GM12865 (cell line): ENCODE data around the gene TMX2.

Source experiments
- DNase-seq: peaks from one replicate; pipeline ENCODE4 v3.0.0; 2010; ENCODE audit warnings: low read depth
- H3K4me3 ChIP-seq: 2 replicates; pipeline ENCODE4 v1.5.1; 2011; ENCODE audit warnings: mild to moderate bottlenecking, low read depth, low read length, control low read depth
- TF ChIP-seq, protein P1 (sequence below): IDR thresholded peaks from 2 replicates; pipeline ENCODE4 v1.5.1; 2011; ENCODE audit warnings: low read length, control low read depth, low read depth, inconsistent platforms; ENCODE audit not compliant: insufficient read depth; ENCODE audit errors: missing control alignments

Gene TMX2

DNA sequence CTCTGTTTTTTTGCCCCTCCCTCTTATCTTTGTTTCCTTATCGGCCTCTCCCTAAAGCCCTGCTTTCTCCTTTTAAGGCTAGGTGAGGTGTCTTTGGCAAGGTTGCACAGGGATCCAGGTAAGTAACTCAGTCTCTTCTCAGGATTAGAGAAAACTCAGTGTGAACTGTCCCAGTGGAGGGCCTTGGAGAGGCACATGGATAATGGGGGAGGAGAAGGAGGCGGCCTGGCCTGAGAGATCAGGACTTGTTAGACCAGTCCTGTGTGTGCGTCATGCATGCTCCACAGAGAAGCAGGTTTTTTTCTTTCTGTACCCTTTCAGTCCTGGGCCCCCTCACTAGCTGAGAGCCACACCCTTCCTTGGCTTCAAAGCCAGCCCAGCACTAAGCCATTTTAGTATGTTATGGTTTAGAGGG, 69.1 kb downstream of the TMX2 start:
- no peak for DNase-seq
- no peak overlapping the region for H3K4me3 ChIP-seq
- TF ChIP-seq, protein P1, sequence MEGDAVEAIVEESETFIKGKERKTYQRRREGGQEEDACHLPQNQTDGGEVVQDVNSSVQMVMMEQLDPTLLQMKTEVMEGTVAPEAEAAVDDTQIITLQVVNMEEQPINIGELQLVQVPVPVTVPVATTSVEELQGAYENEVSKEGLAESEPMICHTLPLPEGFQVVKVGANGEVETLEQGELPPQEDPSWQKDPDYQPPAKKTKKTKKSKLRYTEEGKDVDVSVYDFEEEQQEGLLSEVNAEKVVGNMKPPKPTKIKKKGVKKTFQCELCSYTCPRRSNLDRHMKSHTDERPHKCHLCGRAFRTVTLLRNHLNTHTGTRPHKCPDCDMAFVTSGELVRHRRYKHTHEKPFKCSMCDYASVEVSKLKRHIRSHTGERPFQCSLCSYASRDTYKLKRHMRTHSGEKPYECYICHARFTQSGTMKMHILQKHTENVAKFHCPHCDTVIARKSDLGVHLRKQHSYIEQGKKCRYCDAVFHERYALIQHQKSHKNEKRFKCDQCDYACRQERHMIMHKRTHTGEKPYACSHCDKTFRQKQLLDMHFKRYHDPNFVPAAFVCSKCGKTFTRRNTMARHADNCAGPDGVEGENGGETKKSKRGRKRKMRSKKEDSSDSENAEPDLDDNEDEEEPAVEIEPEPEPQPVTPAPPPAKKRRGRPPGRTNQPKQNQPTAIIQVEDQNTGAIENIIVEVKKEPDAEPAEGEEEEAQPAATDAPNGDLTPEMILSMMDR: no peak

DNA sequence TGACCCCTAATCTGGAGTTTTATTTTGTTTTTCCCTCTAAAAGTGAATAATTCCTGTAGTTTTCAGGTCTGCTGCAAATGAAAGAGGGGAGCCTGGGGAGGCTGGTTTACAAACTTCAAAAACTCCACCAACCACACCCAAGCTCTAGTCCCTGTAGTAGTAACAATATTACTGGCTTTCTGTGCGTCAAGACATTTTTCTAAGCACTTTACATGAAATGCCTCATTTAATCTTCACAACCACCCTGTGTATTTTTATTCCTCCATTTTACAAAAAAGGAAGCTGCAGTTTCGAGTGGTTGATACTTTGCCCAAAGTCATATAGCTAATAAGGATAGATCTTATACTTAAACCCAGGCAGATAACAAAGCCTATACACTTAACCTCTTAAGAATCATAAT, 72.7 kb downstream of the TMX2 start:
- no peak overlapping the region for H3K4me3 ChIP-seq
- TF ChIP-seq, protein P1: no peak
- DNase-seq: peak; percentile 29

DNA sequence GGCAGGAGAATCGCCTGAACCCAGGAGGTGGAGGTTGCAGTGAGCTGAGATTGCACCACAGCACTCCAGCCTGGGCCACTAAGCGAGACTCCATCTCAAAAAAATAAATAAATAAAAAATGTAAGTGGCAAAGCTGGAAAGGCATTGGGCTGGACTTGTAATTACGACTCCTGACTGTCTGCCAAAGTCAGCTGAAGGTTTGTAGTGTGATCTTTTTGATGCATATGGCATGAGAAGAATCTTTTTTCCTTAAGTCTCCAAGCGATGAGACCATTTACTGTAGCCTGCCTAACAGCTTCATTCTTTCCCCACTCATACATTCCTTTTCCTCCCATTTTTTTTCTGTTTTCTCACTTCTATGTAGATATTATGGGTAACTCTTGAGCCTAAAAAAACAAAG, 74.0 kb downstream of the TMX2 start:
- no peak for DNase-seq
- TF ChIP-seq, protein P1: no peak
- H3K4me3 ChIP-seq: no peak overlapping the region

DNA sequence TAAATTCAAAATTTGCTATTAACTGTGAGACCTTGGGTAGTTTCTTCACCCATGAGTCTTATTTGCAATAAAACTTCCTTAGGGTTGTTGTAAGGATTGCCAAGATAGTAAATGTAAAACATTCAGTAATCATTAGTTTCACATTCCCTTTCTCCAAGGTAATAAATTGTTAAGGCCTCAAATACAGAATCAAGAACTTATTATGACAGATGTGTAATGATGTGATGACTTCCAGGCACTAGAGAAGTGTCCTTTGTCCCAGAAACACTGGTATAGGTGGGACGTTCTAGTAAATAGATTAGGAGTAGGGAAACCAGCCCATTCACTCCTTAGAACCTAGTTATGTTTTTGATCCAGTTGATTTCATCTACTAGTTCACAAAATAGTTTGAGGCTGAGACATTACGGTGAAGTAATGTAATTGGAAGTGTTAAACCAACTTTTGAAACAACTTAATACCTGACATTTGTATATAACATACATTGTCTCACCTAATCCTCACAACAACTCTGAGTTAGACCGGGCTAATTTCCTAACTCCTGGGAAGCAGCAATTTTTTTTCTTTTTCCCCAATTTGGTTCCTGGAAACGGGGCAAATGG, 74.7 kb downstream of the TMX2 start:
- no peak for DNase-seq
- TF ChIP-seq, protein P1: no peak
- H3K4me3 ChIP-seq: no peak overlapping the region

DNA sequence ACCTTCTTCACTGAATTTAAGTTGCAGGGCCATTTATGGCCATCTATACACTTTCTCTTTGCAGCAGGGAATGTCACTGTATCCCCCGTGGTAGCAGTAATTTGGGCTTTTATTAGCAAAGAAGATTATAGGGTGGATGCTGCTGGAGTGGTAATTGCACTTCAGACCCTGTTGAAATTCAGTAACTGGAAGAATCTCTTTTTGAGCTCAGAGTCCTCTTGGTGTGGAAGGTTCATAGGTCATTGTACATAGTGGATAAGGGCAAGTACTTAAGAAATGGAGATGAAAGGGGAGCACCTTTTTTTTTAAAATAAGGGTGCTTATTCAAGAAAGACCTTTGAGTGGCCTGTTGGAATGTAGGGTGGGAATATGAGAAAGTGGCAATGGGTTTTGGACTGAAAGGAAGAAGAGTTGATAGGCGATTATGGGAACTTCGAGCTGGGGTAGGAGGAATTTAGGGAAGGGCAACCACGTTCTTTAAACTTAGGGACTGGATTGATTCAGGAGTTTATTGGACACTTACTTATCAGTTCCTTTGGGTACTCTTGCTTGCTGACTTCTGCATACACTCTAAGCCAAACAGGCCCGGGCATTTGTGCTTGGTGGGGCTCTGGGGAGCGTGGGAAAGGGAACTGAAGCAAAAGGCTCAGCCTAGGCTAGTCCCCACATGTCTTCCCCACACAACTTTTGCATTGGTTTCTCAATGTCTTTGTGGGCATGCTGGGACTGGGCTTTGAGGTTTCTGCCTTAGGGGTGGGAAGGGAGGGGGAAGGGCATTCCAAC, 75.7 kb downstream of the TMX2 start:
- H3K4me3 ChIP-seq: no peak overlapping the region
- TF ChIP-seq, protein P1: no peak
- peak; percentile 73 for DNase-seq

DNA sequence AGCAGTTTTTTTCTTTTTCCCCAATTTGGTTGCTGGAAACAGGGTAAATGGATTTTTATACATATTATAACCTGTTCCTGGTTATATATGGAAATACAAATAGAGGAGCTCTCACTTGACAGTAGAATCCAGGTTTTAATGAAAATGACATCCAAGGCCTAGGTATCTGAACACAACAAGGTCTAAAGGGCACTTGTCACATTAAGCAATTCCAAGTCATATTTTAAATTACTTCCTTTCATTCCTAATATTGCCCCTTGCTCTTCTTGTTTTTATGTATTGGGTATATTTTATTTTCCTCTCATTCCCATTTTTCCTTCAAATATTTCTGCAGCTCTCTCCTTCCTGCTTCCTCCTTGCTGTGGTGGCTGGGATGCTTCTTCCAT, 76.3 kb downstream of the TMX2 start:
- no peak overlapping the region for H3K4me3 ChIP-seq
- no peak for DNase-seq
- TF ChIP-seq, protein P1: no peak
